ENCODE measurements around the gene UTS2.

Gene UTS2, protein sequence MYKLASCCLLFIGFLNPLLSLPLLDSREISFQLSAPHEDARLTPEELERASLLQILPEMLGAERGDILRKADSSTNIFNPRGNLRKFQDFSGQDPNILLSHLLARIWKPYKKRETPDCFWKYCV

DNA sequence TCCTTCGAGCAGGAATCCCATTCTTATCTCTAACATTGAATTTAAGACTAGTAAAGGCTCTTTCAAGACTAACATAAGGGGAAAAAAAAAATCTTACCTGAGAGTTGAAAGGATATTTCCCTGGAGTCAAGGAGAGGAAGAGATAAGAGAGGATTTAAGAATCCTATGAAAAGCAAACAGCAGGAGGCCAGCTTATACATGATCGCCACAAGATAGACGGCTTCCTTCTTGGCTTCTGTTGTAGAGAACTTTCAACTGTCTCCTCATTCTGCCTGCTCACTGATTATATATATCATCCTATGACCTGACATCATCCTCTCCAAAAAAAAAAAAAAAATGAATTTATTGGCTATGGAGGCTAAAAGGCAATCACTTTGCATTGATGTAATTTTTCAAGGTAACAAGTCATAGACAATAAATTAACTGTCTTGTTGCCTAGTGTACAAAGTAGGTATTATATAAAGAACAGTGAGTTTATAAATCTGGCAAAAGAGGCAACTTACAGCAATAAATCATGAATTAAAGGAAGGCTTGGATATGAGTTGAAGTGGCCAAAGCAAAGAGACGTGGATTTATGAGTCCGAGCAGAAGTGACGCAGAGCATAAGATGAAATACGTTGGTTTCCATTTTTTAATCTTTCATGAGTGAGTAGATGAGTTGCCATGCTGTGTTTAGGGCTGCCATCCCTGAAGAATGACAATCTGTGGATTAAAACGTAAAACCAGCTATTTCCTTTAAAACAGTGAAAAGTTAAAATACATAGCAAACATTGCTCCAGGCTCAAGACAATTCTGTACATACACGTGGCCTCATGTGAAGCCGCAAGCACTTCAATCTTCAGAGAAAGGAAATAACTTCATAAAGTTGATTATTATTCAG, at the start of gene UTS2:
Gene UTS2, minus strand, starts transcription at position 262 of the 880 bp plus-strand sequence. Its CDS starts 62 bp downstream, at position 200.
- no peak for DNase-seq

DNA sequence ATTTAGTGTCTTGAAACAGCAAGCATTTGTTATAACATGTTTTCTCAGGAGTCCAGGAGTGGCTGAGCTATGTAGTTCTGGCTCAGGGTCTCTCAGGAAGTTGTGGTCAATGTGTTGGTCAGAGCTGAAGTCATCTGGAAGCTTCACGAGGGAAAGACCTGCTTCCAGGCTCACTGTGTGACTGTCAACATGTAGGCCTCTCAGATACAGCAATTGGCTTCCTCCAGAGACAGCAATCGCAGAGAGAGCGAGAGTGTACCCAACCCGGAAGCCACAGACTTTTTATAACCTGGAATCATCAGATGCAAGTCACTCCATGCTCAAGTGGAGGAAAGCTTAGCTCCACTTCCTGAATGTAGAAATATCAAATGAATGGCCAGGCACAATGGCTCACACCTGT, 46.9 kb upstream of the UTS2 start:
- DNase-seq, result no peak

DNA sequence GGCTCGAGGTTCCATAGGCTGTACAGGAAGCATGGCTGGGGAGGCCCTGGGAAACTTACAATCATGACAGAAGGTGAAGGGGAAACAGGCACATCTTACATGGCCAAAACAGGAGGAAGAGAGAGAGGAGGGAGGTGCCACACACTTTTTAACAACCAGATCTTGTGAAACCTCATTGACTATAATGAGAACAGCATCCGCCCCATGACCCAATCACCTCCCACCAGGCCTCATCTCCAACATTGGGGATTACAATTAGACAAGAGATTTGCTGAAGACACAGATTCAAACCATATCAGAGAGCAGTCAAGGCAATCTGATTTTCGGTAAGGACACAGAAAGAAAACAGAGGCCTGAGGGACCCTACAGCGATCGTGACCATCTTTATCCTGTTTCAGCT, 46.1 kb upstream of the UTS2 start:
- no peak for DNase-seq

DNA sequence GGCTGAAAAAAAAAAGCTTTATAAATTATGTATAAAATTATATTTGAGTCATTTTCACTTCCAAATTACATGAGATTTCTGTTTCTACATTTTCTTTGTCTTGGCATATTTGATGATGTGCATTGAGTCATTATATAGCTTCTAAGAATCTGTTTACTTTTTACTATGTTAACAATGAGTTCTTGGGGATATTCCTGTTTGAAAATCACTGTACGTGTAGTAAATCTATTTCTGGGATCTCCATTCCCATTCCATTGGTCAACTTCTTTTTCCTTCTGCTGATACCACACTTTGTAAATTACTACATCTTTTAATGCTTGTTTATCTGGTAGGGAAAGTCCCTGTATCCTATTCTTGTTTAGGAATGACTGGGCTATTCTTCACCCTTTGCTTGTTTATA, 44.1 kb upstream of the UTS2 start:
- DNase-seq, result no peak

DNA sequence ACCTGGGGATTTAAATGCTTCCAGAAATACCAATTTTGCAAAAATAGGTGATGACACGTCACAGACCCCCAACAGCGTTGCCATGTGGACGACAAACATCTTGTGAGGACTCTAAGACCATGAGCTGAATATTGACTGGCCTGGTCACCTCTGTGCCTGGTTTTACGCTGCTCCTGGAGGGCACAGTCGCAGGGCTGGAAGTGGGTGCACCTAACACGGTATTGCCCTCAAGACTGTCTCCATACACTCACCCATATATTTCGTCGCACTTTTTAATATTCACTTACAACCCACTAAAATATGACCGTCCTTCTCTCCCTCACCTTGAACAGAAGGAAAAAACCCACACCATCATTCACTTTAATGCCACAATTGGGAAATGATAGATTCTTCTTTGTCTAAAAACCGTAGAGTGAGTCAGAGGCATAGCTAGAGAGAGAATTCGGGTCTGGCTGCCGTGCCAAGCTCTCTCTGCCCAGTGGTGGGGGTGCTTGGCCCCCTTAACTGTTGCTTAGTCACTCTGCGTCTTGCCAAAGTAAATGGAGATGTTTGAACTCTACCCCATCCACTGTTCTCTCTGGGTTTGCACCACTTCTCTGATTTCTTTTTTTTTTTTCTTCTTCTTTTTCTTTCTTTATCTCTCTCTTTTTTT, 40.8 kb upstream of the UTS2 start:
- DNase-seq, result no peak

DNA sequence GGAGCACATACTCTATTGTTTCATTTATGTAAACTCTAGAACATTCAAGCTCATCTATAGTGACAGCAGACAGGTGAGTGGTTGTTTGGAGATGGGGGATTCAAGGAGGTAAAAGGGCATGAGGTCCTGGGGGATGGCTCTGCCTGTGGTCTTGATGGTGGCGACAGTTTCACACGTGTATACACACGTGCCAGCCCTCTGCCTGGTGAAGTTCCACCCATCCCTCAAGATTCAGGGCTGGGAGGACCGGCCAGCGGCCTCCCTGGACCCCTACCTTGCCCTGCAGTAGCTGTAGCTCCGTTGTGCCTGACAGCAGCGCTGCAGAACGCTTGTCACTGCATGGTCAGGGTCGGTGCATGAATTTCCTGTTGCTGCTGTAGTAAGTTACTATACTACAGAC, 38.9 kb upstream of the UTS2 start:
- DNase-seq, result no peak

DNA sequence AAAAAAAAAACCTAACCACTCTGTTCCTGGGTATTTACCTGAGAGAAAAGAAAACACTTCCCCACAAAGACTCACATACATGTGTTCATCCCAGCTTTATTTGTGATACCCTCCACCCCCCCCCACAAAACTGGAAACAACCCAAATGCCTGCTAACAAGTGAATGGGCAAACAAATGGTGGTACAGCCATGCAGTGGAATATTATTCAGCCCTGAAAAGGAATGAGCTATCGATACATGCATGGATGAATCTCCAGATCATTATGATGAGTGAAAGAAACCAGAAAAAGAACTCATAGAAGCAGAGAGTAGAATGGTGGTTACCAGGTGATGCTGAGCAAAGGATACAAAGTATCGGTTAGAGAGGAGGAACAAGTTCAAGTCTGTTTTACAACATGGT, 38.0 kb upstream of the UTS2 start:
- no peak for DNase-seq

DNA sequence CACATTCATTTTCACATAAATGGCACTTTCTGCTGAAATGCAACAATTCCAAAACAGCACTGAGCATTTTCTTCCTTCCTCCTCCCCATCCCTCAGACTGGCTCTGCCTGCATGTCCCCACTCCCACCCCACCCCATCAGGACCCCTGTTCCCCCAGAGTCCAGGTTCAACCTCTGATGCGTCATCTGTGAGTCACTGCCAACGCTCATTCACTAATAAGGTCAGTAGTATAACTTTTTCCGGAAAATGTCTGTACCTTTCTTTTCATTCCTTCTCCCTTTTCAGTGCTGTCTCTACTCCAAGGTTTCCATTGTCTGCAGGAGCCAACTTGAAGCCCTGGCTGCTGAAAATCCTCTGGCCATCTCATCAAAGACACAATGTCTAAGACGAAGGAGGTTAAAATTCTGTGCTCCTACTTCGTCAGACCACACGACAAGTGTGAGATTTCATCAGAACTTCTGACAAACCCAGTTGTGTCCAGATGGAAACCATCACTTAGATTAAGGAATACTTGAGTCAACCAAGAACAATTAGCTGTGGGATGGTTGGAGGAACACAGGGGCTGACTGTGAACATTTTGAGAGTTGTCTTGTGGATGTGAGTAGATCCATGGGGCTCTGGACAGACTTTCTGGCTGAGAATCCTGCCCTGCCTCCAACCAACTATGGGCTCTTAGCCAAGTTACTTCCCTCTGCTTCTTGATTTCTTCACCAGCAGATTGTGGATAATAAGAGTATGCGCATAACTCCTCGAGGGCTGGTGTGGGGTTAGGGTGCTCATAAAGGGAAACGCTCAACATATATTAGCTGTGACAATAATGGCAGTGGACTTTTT, 35.6 kb upstream of the UTS2 start:
- no peak for DNase-seq

DNA sequence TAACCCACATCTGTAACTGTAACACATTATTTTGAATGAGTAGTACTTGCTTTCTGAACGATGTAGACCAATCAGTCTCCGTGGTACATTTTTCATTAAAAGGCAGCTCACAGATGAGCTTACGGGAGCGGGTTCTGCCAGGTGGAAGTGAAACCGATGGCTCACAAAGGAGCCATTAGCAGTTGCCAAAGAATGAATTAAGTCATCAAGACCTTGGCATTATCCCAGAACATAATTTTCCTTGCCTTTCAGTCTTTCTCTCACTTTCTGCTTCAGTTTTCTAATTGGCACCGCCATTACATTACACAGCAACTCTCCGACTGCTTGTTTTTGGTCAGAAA, 33.5 kb upstream of the UTS2 start:
- DNase-seq, result peak; percentile 3

DNA sequence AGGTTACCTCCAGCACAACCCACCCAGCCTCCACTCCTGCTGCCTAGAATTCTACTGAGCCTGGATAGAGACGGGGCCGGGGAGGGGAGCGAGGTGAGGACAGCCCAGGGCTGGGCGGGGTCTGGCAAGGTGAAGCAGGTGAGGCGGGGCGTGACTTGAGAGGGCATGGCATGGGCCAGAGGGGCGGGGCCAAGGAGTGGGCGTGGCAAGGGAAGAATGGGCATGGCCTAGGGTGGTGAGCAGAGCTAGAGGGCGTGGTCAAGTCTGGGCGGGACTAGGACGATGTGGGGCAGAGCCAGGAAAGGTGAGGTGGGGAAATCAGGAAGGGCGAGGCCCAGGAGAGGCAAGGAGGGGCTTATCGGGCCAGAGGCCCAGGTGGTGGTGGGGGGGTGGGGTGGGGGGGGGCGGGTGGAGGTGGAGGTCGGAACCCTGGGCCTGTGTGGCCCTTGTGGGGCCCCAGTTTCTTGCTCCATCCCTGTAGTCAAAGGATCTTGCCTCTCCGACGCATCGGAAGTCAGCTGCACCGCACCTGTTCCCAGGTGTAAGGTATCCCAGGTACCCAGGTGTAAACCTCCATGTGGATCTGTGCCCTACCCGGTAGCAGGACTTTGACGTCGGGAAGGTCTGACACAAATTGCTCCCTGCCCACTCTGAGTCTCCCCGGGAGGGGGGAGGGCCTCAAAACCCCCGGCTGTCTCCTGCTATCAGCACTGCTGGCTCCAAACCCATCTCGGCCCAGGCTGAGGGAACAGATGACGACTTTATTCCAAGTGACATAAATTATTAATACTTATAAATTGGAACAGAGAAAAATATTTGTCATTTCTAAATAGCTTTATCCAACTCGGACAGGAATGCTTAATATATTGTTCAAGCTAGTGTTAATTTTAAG, 32.9 kb upstream of the UTS2 start:
- DNase-seq, result peak; percentile 28

DNA sequence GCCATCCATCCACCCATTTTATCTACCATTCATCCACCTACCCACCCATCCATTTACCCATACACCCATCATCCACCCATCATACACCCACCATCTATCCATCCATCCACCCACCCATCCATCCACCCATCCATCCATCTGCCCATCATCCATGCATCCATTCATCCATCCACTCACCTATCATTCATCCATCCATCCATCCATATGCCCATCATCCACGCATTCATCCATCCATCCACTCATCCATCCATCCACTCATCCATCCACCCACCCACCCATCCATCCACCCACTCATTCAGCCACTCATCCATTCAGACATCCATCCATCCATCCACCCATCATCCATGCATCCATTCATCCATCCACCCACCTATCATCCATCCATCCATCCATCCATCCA, 31.9 kb upstream of the UTS2 start:
- no peak for DNase-seq

DNA sequence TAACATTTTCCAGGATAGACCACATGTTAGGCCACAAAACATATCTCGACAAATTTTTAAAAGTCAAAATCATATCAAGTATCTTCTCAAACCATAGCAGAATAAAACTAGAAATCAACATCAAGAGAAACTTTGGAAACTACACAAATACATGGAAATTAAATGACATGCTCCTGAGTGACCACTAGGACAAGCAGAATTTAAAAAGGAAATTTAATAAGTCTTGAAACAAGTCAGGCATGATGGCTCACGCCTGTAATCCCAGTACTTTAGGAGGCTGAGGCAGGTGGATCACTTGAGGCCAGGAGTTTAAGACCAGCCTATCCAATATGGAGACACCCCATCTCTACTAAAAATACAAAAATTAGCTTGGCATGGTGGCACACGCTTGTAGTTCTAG, 26.4 kb upstream of the UTS2 start:
- DNase-seq, result no peak

DNA sequence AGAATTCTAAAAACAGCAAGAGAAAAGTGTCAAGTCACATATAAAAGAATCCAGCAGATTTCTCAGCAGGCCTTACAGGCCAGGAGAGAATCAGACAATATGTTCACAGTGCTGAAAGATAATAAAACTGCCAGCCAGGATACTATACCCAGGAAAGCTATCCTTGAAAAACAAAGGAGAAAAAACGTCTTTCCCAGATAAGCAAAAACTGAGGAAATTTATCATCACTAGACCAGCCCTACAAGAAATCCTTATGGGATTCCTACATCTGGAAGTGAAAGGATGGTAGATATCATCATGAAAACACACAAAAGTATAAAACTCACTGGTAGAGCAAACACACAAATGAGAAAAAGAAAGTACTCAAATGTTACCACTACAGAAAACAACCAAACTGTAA, 25.2 kb upstream of the UTS2 start:
- no peak for DNase-seq

DNA sequence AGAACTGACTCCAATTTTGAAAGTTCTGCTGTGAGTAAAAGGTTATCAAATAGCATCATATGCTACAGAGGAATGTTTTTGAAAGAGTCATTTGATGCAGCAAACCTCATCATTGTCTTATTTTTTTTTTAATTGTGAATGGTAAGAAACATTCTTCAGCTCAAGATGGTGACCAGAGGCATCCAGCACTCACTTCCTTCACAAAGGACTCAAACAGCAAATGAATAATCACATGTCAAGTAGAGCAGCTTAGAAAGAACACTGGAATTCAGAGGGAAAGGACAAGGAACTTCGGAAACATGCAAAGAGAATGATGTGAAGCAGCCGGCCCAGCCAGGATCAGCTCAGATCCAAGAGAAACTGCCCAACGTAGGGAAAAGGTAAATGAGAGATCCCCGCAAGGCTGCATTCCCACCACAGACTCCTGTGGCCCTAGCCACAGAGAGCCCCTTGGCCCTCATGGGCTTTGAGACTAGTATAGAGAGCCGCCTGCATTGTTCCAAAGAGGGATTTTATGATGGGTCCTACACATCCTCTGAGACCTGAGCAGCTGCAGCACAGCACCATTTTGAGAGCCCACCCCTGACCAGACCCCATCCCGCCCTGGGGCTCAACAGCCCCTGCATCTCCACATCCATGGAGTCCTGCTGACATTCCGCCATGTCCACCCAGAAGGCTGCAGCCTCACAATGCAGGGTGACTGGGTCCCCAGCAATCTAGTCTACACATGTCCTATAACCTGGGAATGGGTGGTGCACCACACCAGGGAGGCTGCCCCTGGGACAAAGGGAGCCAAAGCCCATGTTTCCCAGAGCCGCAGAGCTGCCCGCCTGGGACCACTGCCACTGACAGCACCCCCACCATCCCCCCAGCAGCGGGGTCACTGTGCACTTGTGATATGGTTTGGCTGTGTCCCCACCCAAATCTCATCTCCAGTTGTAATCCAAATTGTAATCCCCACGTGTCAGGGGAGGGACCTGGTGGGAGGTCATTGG, 21.2 kb upstream of the UTS2 start:
- no peak for DNase-seq

DNA sequence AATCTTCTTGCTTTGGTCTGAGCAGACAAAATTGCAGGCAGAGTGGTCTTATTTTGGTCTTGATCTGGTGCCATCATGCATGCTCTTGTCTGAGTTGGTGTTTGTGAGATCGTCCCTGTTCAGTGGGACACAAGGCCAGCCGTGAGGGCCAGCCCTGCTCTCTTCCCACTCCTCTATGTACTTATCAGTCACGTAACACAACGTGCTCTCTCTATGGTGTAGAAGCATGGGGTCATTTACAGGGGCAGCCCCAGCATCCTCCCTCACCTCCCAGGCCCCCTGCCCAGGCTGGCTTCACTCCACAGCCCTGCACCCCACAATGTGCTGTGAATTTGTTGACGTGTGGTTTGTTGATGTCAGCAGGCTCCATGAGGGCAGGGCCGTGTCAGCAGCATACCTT, 18.3 kb upstream of the UTS2 start:
- DNase-seq, result no peak

DNA sequence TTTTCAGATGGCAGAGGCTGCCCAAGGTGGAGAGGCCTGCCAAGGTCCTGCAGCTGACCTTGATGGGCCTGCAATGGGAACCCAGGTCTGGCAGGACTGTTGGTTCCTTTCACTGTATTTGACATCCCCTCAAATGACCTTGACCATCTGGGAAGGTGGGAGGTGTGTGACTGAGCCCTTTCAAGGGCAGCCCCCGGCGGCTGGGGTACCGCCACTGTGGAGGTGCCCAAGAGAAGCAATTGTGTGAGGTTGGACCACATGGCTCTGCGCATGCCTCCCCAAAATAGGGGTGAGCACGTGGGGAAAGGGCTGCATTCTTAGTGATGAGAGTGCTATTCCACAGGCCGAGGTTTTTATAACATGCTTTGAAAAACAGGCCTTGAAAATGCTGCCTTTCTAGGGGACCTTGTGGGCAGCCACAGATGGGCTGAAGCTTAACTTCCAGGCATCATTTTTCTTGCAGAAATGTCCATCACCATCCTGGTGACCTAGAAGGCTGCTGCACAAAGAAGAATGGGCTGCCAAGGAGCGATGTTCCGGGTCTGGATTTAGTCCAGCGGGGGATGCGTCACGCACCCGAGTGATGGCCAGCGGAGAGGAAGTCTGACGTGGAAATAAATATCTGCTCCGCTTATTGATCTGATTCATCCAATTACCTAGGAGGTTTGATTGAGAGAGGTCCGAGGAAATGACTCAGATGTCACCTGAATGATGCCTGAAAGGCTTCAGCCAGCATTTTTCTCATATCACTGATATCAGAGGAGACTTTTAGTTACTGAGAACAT, 16.5 kb upstream of the UTS2 start:
- no peak for DNase-seq

DNA sequence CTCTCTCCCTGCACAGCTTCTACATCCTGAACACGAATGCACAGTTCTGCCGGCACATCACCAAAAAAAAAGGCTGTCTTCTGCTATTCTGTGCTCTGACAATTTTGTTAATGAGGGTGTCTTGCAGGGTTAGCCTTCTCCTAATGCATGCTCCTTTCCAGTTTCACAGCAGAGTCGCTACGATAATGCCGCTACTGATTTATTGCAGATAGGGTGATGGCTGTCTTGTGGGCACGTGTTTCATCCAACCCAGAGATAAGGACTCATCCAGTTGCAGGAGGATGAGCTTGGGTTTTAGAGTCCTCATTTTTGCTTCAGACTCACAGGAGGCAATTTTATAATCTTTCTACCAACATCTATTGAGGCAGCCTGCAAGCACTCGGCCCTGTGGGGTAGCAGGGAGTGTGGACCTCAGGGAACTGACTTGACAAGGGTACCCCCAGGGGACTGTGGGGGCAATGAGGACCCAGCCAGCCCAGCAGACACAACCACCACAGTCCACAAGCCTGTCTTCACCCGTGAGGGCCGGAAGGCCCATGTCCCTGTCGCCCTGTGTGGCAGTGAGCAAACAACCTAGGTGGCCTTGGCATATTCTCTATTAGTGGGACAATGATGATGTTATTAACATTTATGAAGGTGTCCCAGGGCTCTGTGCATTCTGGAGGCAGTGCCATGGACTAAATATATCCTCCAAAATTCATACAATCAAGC, 15.4 kb upstream of the UTS2 start:
- DNase-seq, result no peak

DNA sequence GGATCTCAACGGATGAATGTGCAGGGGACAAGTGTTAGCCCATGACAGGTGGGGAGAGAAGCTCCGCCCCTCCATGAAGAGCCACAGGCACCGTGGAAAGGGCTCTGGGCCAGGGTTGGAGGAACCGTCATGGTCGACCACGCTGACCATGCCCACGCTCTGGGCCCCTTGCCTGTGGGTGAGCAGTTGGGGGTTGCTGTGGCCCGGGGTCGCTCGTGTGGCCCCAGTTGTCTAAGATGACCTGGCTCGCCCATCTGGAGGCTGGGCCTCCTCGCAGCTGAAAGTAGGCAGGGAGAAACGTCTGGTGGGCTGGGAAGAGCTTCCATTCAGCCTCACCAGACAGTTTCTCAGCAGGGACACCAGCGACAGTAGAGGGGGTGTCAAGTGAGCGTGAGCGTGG, 13.1 kb upstream of the UTS2 start:
- DNase-seq, result no peak

DNA sequence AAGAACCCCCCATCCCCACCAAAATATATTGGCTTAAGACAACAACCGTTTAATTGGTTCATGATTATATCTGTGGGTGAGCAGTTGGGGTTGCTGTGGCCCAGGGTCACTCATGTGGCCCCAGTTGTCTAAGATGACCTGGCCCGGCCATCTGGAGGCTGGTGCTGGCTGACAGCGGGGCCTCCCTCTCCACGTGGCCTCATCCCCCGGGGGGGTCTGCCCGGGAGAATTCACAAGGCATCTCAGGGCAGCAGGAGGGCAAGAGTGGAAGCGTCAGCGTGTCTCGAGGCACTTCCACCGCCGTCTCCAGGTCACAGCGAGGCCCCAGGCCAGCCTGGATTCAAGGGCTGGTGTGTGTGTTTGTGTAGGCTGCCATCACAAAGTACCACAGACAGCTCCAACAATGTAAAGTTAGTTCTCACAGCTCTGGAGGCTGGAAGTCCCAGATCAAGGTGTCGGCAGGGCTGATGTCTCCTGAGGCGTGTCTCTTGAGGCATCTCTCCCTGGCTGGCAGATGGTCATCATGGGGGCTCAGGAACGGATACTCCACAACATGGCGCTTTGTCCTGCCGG, 11.0 kb upstream of the UTS2 start:
- DNase-seq, result no peak
